Activated CD4-positive, alpha-beta memory T cell treated with anti-CD3 and anti-CD28 coated beads, Interleukin-2, amount 10 ng/mL, durations not matched to agents 7 days and 5 days (primary cell): ENCODE measurements around the gene LPO. TPM values are rescaled to one million over a fixed set of nuclear protein-coding genes. Genes with fewer than 3 reads are reported as not detected.

ENCODE experiments used
- CTCF ChIA-PET: fragments of 350-600 bp; sonication (Branson Sonifier 250); formaldehyde crosslinking; loops from one replicate; lab custom pipeline; 2021; ENCODE audit warnings: antibody characterized with exemption, inconsistent platforms; lab: Charles Lee
- POLR2A ChIA-PET: fragments of 350-600 bp; sonication (Branson Sonifier 250); formaldehyde crosslinking; loops from one replicate; lab custom pipeline; 2021; ENCODE audit warnings: antibody characterized with exemption; lab: Charles Lee
- DNase-seq: peaks from one replicate; pipeline ENCODE4 v3.0.0-alpha.2; 2020
- H3K27ac Mint-ChIP-seq: one replicate; pipeline ENCODE4 v1.8.0; 2021; ENCODE audit warnings: mild to moderate bottlenecking, mixed read lengths
- H3K27me3 Mint-ChIP-seq: one replicate; pipeline ENCODE4 v1.8.0; 2021; ENCODE audit warnings: mixed read lengths
- H3K36me3 Mint-ChIP-seq: one replicate; pipeline ENCODE4 v1.8.0; 2021; ENCODE audit warnings: low read depth, mixed read lengths
- H3K4me1 Mint-ChIP-seq: one replicate; pipeline ENCODE4 v1.8.0; 2021; ENCODE audit warnings: mixed read lengths
- H3K4me3 Mint-ChIP-seq: one replicate; pipeline ENCODE4 v1.8.0; 2021; ENCODE audit warnings: mild to moderate bottlenecking, mixed read lengths
- H3K9me3 Mint-ChIP-seq: one replicate; pipeline ENCODE4 v1.8.0; 2021; ENCODE audit warnings: mixed read lengths
- total RNA-seq, 2 experiments: library from RNA; stranded (reverse); gene quantifications; one replicate each; pipeline ENCODE4 v1.2.3, GENCODE V29; 2021

The LPO gene
- total RNA-seq, 2 experiments from 2014 or later: not detected

DNA sequence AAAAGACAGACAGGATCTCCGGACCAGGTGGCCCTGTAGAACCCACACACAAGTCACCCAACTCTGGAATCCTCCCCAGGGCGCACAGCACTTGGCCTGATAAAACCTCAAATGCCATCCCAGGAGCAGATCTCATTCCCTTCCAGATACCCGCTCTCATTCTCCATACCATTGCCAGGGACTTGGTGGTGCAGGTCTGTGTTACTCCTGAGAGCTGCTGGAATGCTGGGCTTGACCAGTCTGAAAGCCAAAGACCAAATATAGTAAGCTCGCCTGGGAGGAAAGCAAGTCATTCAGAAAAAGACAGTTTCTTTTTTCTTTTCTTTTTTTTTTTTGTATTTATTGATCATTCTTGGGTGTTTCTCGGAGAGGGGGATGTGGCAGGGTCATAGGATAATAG is 30.0 kb upstream of the LPO start:
- POLR2A ChIA-PET: no interaction called here
- H3K36me3 Mint-ChIP-seq: peaks cover 7% of the 10 kb centered on the region
- H3K4me1 Mint-ChIP-seq: peaks cover 5% of the 10 kb centered on the region
- H3K27me3 Mint-ChIP-seq: no peaks in the 10 kb centered on the region
- no peaks in the 10 kb centered on the region for H3K9me3 Mint-ChIP-seq
- no peak overlapping the region for H3K4me3 Mint-ChIP-seq
- CTCF ChIA-PET: interaction anchor here (1.8 kb wide), 1 partner anchor 8 kb away, joined by 7 read pairs; no protein-coding TSS in a partner anchor
- H3K27ac Mint-ChIP-seq: no peak overlapping the region
- no peak for DNase-seq

DNA sequence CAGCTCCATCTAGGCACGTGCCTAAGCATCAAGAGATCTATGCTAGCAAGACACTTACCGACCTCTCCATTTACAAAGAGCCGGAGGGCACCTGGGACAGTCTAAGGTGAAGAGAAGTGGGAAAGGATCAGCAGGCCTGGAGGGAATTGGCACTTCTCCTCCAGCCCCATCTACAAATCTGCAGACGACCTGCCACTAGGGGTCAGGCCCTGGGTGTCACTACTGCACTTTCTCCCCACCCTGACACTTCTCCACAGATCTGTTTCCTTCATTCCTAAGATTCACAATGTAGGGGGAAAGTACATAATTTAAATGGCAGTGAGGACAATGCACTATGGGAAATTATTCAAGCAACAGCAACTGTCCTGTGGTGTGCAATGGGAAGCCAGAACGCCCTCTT is 27.5 kb upstream of the LPO start:
- no peak for DNase-seq
- Mint-ChIP-seq H3K27me3 (no peaks in the 10 kb centered on the region), H3K4me1 (peaks cover 5% of the 10 kb centered on the region), H3K4me3 (no peak overlapping the region), H3K36me3 (peaks cover 11% of the 10 kb centered on the region), H3K27ac (no peak overlapping the region), H3K9me3 (no peaks in the 10 kb centered on the region)
- ChIA-PET CTCF (interaction anchor here (1.1 to 3.2 kb wide), 3 partner anchors 10 to 39 kb away, joined by 3 to 25 read pairs (median 5); partner anchors contain the start of gene LPO), POLR2A (no interaction called here)

DNA sequence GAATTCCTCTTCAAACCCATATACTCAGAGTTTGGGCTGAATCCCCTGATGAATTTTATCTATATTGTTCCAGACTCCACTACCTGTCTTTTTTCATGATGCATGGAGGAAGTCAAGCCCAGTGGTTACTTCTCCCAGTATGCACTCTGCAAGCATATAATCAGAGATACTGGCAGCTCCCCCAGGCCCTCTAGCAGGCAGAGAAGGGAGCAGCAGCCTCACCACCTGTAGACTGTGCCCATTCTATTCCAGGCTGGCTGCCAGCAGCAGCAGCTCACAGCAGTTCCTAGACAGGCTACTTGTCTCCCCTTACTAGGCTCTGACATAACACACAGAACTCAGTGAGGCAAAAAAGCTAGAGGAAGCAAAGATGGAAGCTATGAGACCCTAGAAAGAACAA is 22.7 kb upstream of the LPO start:
- ChIA-PET CTCF (interaction anchor here (1.0 to 2.3 kb wide), 3 partner anchors 15 to 218 kb away, joined by 3 to 13 read pairs (median 3); no protein-coding TSS in a partner anchor), POLR2A (no interaction called here)
- no peaks in the 10 kb centered on the region for H3K27me3 Mint-ChIP-seq
- no peak for DNase-seq
- no peak overlapping the region for H3K27ac Mint-ChIP-seq
- peaks cover 29% of the 10 kb centered on the region for H3K4me1 Mint-ChIP-seq
- H3K9me3 Mint-ChIP-seq: no peaks in the 10 kb centered on the region
- no peak overlapping the region for H3K4me3 Mint-ChIP-seq
- peaks cover 4% of the 10 kb centered on the region for H3K36me3 Mint-ChIP-seq

DNA sequence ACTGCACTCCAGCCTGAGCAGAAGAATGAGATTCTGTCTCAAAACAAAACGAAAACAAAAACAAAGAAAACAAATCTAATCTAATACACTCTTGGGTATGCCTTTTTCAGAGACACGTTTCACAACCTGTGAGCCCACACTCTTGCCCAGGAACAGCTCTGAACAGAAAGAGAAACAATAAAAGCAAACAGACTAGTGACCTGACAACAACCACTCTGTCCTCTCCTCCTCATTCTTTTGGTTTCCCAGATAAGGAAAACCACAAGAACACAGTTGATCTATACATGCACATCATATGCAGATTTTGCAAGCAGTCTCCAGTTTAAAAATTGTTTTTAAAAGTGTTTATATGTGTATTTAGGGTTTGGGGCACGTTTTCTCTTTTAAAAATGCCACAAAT is 20.6 kb upstream of the LPO start:
- H3K9me3 Mint-ChIP-seq: no peaks in the 10 kb centered on the region
- DNase-seq: no peak
- ChIA-PET POLR2A (interaction anchor here (0.9 to 3.7 kb wide), 3 partner anchors 13 to 414 kb away, joined by 3 to 15 read pairs (median 9); partner anchors contain the start of gene SRSF1), CTCF (interaction anchor here (0.8 to 1.2 kb wide), 2 partner anchors 30 to 105 kb away, joined by 3 read pairs; no protein-coding TSS in a partner anchor)
- peaks cover 3% of the 10 kb centered on the region for H3K27me3 Mint-ChIP-seq
- no peak overlapping the region for H3K27ac Mint-ChIP-seq
- peak overlapping the region; percentile 95 for H3K4me3 Mint-ChIP-seq
- H3K36me3 Mint-ChIP-seq: peaks cover 4% of the 10 kb centered on the region
- H3K4me1 Mint-ChIP-seq: peaks cover 28% of the 10 kb centered on the region

DNA sequence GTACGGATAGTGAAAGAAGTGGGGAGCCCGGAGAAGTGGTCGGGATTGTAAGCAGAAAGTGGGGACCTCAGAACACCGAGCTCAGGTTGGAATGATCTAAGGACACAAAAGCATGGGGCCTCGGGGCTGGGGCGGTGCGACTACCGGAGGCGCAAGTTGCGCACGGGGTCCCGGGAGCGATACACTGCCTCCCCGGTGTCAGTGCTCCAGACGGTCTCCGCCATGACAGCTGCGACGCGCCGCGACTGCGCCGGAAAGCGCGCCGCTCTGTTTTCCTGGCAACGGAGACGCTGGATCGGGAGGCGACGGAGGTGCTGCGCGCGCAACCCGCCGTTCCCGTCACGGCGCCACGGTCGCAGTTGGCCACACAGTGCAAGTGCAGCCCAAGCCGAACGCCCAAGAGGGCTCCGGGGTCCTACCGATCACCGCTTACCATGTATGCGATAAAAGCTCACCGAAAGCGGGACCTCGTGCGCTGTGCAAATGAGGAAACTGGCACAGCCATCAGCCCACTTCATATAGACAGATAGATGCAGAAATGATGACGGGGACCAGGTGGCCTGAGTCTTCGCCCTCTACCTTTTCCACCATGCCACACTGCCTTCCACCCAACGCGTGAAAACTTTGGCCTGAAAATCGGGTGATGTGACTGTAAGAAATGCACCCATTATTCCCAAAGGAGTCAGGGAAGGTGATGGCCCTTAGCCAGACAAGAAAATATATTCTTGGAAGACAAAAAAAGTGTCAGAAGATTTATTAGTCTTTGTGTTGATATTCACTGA is 19.2 kb upstream of the LPO start, which contains the start of gene MKS1:
MKS1 (minus strand) TSS at position 249 of the 782 bp plus-strand sequence; CDS start at position 224, 25 bp downstream.
- POLR2A ChIA-PET: interaction anchor here (1.0 to 3.7 kb wide), 14 partner anchors 10 to 412 kb away, joined by 3 to 15 read pairs (median 4); partner anchors contain the start of genes DYNLL2, MRPS23, SRSF1 and SUPT4H1
- CTCF ChIA-PET: interaction anchor here (0.9 to 1.6 kb wide), 11 partner anchors 10 to 269 kb away, joined by 3 to 6 read pairs (median 3); partner anchors contain the start of genes HSF5 and RNF43

DNA sequence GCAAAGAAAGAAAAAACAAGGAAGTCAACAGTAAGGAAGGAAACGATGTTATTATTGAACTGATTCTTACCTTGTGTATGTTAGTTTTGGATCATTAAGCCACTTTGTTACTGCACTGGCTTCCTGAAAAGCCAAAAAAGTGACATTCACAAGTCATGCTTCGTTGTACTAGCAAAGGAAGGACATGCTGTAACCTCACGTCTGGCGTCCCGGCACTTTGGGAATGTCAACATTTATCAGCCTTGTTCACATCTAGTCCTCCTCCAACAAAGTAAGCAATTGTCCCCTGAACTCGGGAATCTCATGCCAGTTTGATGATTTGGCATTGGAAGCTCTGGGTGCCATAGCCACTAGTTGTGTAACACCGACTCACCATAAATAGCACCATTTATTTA is 18.6 kb upstream of the LPO start:
- POLR2A ChIA-PET: interaction anchor here (1.0 to 3.7 kb wide), 12 partner anchors 9 to 412 kb away, joined by 3 to 15 read pairs (median 4); partner anchors contain the start of genes DYNLL2, MRPS23, SRSF1 and SUPT4H1
- no peak for DNase-seq
- H3K4me3 Mint-ChIP-seq: peak overlapping the region; percentile 95

More for the DNA sequence above, 19.2 kb upstream of the LPO start, which contains the start of gene MKS1:
- Mint-ChIP-seq H3K4me3 (peak within 1 kb of the TSS; percentile 95), H3K27ac (peak within 1 kb of the TSS; percentile 93), H3K9me3 (no peaks in the 10 kb centered on the region), H3K27me3 (peaks cover 4% of the 10 kb centered on the region), H3K4me1 (peaks cover 30% of the 10 kb centered on the region), H3K36me3 (no peaks in the 10 kb centered on the region)
- peak; percentile 97 for DNase-seq

DNA sequence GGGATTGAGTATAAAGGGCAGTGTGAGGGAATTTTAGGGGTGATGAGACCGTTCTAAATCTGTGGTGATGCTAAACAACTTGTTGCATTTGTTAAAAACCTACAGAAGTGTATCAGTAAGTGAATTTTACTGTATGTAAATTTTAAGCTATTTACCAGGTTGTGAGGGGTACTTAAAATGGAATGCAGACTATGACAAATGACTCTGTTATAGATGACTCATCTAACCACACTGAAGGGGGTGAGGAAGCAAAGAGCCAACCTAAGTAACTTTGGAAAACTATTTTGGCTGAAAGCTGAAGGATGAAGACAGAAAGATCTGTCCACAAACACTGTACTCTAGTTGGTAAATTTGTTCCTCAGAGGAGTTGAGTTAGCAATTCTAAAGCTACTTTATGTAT is 14.1 kb upstream of the LPO start:
- POLR2A ChIA-PET: interaction anchor here (1.1 kb wide), 1 partner anchor 24 kb away, joined by 3 read pairs; no protein-coding TSS in a partner anchor
- no peak overlapping the region for H3K27ac Mint-ChIP-seq
- no peak overlapping the region for H3K4me3 Mint-ChIP-seq
- H3K4me1 Mint-ChIP-seq: peaks cover 15% of the 10 kb centered on the region
- no peaks in the 10 kb centered on the region for H3K9me3 Mint-ChIP-seq
- no peak for DNase-seq
- peaks cover 27% of the 10 kb centered on the region for H3K27me3 Mint-ChIP-seq
- CTCF ChIA-PET: interaction anchor here (0.8 to 0.9 kb wide), 2 partner anchors 26 to 193 kb away, joined by 3 read pairs; partner anchors contain the start of gene RNF43
- H3K36me3 Mint-ChIP-seq: no peaks in the 10 kb centered on the region

More for the DNA sequence above, 18.6 kb upstream of the LPO start:
- Mint-ChIP-seq H3K27me3 (peaks cover 8% of the 10 kb centered on the region), H3K36me3 (no peaks in the 10 kb centered on the region), H3K9me3 (no peaks in the 10 kb centered on the region), H3K27ac (peak overlapping the region; percentile 93), H3K4me1 (peaks cover 33% of the 10 kb centered on the region)
- CTCF ChIA-PET: interaction anchor here (0.7 to 1.6 kb wide), 9 partner anchors 12 to 268 kb away, joined by 3 to 6 read pairs (median 3); partner anchors contain the start of genes HSF5 and RNF43

DNA sequence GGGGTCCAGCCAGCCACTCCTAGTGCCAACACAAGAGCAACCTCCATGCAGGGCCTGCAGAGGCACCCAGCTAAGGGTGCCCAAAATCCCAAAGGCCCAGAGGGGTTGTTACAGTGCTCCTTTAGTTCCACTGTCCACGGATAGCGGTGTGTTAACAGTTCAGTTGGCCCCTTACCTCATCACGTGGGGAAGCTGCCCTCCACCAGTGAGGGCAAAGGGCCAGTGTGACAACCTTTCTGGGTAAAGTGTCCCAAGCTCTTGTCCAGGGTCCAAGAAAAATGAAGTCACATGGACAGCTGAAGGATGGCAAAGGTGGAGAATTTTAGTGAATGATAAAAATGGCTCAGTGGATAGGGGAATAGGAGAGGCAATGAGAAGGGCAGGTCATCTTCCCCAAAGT is 10.7 kb upstream of the LPO start:
- H3K9me3 Mint-ChIP-seq: no peaks in the 10 kb centered on the region
- no peak overlapping the region for H3K4me3 Mint-ChIP-seq
- DNase-seq: no peak
- H3K27me3 Mint-ChIP-seq: peaks cover 41% of the 10 kb centered on the region
- POLR2A ChIA-PET: interaction anchor here (0.8 to 1.0 kb wide), 2 partner anchors 9 to 26 kb away, joined by 3 to 4 read pairs; no protein-coding TSS in a partner anchor
- no peaks in the 10 kb centered on the region for H3K36me3 Mint-ChIP-seq
- H3K4me1 Mint-ChIP-seq: peaks cover 12% of the 10 kb centered on the region
- CTCF ChIA-PET: interaction anchor here (1.0 to 1.5 kb wide), 2 partner anchors 28 to 106 kb away, joined by 3 read pairs; no protein-coding TSS in a partner anchor
- H3K27ac Mint-ChIP-seq: no peak overlapping the region

DNA sequence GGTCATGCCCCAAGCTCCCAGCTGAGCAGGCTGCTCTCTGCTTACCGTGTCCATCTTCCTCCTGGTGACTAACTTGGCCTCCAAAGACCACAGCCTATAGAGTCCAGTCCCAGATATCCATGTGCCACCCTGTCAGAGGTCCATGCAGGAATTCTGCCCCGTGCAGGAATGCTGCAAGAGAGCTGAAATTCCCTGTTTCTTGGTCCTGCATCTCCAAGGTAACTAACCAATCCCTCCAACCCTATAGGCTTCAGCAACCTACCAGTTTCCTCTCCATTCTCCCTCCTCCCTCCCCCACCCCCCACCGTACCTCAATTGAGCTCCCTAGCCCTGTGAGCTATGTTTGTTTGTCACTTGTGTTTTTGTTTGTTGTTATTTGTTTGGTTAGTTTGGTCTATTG is 9.7 kb upstream of the LPO start:
- no peaks in the 10 kb centered on the region for H3K36me3 Mint-ChIP-seq
- H3K9me3 Mint-ChIP-seq: no peaks in the 10 kb centered on the region
- ChIA-PET CTCF (interaction anchor here (1.5 kb wide), 1 partner anchor 29 kb away, joined by 3 read pairs; no protein-coding TSS in a partner anchor), POLR2A (interaction anchor here (0.8 to 1.4 kb wide), 3 partner anchors 9 to 27 kb away, joined by 3 to 5 read pairs (median 4); partner anchors contain the start of genes LPO and MKS1)
- H3K4me1 Mint-ChIP-seq: peaks cover 13% of the 10 kb centered on the region
- H3K27ac Mint-ChIP-seq: no peak overlapping the region
- peaks cover 43% of the 10 kb centered on the region for H3K27me3 Mint-ChIP-seq
- H3K4me3 Mint-ChIP-seq: no peak overlapping the region
- DNase-seq: no peak

DNA sequence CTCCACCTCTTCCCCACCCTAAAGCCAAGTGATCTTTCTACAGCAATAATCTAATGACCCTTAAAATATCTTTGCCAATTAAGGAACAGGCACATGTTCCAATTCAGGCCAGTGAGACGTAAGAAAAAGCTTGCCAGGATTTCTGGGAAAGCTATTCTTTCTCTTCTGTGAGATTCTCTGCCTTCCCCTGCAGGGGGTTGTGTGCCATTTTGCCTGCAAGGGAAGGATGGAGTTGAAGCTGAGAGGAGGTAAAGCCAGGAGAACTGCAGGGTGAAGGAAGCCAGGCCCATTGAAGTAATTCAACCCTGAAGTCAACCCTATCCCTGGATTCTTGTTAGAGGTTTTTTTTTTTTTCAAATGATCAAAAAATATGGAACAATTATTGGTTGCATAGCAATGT is 9.0 kb upstream of the LPO start:
- no peaks in the 10 kb centered on the region for H3K9me3 Mint-ChIP-seq
- ChIA-PET POLR2A (interaction anchor here (0.6 to 1.4 kb wide), 3 partner anchors 9 to 779 kb away, joined by 3 to 5 read pairs (median 3); partner anchors contain the start of genes LPO and MKS1), CTCF (no interaction called here)
- peaks cover 43% of the 10 kb centered on the region for H3K27me3 Mint-ChIP-seq
- no peak overlapping the region for H3K27ac Mint-ChIP-seq
- no peaks in the 10 kb centered on the region for H3K36me3 Mint-ChIP-seq
- no peak overlapping the region for H3K4me3 Mint-ChIP-seq
- no peak for DNase-seq
- peaks cover 9% of the 10 kb centered on the region for H3K4me1 Mint-ChIP-seq

DNA sequence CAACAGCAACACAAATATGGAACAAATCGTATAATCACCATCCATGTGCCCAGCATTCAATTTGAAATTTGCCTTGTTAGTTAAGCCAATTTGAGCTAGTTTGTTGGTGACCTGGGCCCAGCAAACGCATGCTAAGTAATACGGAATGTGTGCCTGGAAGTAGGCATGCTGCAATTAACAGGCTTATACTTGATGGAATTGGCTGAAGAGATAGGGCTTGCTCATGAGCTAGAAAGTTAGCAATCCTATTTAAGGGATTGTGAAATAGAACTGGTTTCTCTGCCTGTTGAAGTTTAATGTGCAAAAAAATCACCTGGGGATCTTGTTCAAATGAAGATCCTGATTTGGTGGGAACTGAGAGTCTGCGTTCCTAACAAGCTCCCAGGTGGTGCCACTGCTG is 8.5 kb upstream of the LPO start:
- Mint-ChIP-seq H3K4me3 (no peak overlapping the region), H3K4me1 (peaks cover 8% of the 10 kb centered on the region), H3K9me3 (no peaks in the 10 kb centered on the region), H3K27me3 (peaks cover 45% of the 10 kb centered on the region), H3K36me3 (no peaks in the 10 kb centered on the region), H3K27ac (no peak overlapping the region)
- POLR2A ChIA-PET: interaction anchor here (1.8 kb wide), 1 partner anchor 11 kb away, joined by 9 read pairs; the partner anchor contains the start of gene MKS1
- no peak for DNase-seq
- CTCF ChIA-PET: no interaction called here

DNA sequence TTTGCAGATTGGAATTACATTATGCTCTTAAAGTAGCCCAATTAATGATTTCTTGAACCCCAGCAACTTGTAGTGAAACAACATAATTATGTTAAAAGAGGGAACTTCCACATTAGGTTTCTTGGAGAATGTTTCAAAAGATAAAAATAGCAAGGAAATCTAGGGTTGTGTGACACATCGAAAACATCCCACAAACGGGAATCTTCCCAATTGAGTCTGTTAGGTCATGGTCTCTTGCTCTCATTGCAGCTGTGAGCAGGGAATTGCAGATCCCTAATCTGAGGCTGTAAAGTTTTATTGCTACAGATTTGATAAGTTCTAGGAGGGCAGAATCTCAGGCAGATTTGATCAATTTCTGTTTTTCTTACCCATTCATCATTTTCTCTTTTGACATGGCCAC is 6.7 kb upstream of the LPO start:
- no peak overlapping the region for H3K4me3 Mint-ChIP-seq
- ChIA-PET CTCF (interaction anchor here (0.6 to 1.1 kb wide), 2 partner anchors 12 to 213 kb away, joined by 3 to 4 read pairs; partner anchors contain the start of gene MKS1), POLR2A (interaction anchor here (1.8 kb wide), 1 partner anchor 13 kb away, joined by 9 read pairs; the partner anchor contains the start of gene MKS1)
- peaks cover 8% of the 10 kb centered on the region for H3K4me1 Mint-ChIP-seq
- no peak overlapping the region for H3K27ac Mint-ChIP-seq
- DNase-seq: no peak
- H3K9me3 Mint-ChIP-seq: no peaks in the 10 kb centered on the region
- no peaks in the 10 kb centered on the region for H3K36me3 Mint-ChIP-seq
- peaks cover 56% of the 10 kb centered on the region for H3K27me3 Mint-ChIP-seq
